Kidney epithelial cell (primary cell): Measurements from ENCODE around the gene TTC29. TPM values are rescaled to one million over a fixed set of nuclear protein-coding genes. Genes with fewer than 3 reads are reported as not detected.
"Not testable (repeated sequence)": the region's sequence is repeated elsewhere in the genome, so short reads cannot be mapped to it uniquely, and the experiment has no call there.

Experiments
- DNase-seq: peaks from one replicate; pipeline ENCODE4 v3.0.0-alpha.2; 2010; ENCODE audit warnings: low read depth
- H3K27me3 ChIP-seq: 2 replicates; pipeline ENCODE4 v1.6.0; 2011; ENCODE audit warnings: low read length; ENCODE audit not compliant: control insufficient read depth, insufficient read depth
- H3K36me3 ChIP-seq: 2 replicates; pipeline ENCODE4 v1.5.1; 2011; ENCODE audit warnings: low read length; ENCODE audit not compliant: control insufficient read depth, insufficient read depth
- H3K4me3 ChIP-seq: 2 replicates; pipeline ENCODE4 v1.5.1; 2011; ENCODE audit warnings: low read depth, mild to moderate bottlenecking, control low read depth, low read length
- CTCF ChIP-seq: IDR thresholded peaks from 2 replicates; pipeline ENCODE4 v1.5.1; 2011; ENCODE audit warnings: mild to moderate bottlenecking, moderate library complexity, low read length, control low read depth, inconsistent platforms; ENCODE audit not compliant: insufficient read depth, poor library complexity, severe bottlenecking
- total RNA-seq: library from RNA; depleted of rRNA; stranded (reverse); fragments of >200 nt; gene quantifications from 2 replicates; pipeline ENCODE4 v1.2.3, GENCODE V29; 2015

TTC29 gene
- total RNA-seq, 1 donor from 2014 or later, result 0.79 TPM

GRCh38 chr4:146835096-146835495 lies 110.6 kb downstream of the TTC29 start:
- H3K36me3 ChIP-seq, result no peaks in the 10 kb centered on the region
- DNase-seq, result no peak
- no peaks in the 10 kb centered on the region for H3K27me3 ChIP-seq
- H3K4me3 ChIP-seq, result no peak overlapping the region
- no peak for TF ChIP-seq CTCF

- H3K36me3 ChIP-seq, result no peaks in the 10 kb centered on the region
- DNase-seq, result no peak
- H3K27me3 ChIP-seq, result no peaks in the 10 kb centered on the region
- no peak for TF ChIP-seq CTCF
- no peak overlapping the region for H3K4me3 ChIP-seq
These were observed 111.2 kb downstream of the TTC29 start for GRCh38 chr4:146834263-146835034.

- H3K4me3 ChIP-seq, result no peak overlapping the region
- H3K36me3 ChIP-seq, result no peaks in the 10 kb centered on the region
- no peak for DNase-seq
- no peak for TF ChIP-seq CTCF
- H3K27me3 ChIP-seq, result no peaks in the 10 kb centered on the region
These were observed 112.1 kb downstream of the TTC29 start for GRCh38 chr4:146833530-146833929.

GRCh38 chr4:146822980-146823379 lies 122.7 kb downstream of the TTC29 start:
- not testable (repeated sequence) for DNase-seq, H3K27me3 ChIP-seq, H3K36me3 ChIP-seq, H3K4me3 ChIP-seq

- TF ChIP-seq CTCF, result no peak
- no peaks in the 10 kb centered on the region for H3K27me3 ChIP-seq
- no peak for DNase-seq
These were observed 130.9 kb downstream of the TTC29 start for GRCh38 chr4:146814750-146815149.

GRCh38 chr4:146795711-146796110 lies 150.0 kb downstream of the TTC29 start:
- H3K36me3 ChIP-seq, result no peaks in the 10 kb centered on the region
- no peak overlapping the region for H3K4me3 ChIP-seq
- no peaks in the 10 kb centered on the region for H3K27me3 ChIP-seq
- DNase-seq, result no peak
- TF ChIP-seq CTCF, result no peak

More at GRCh38 chr4:146814750-146815149, 130.9 kb downstream of the TTC29 start:
- Histone ChIP-seq H3K36me3 (no peaks in the 10 kb centered on the region), H3K4me3 (no peak overlapping the region)
